Esophagus squamous epithelium (tissue), 4 donors: Measurements from ENCODE around the gene ZNF777.

ENCODE experiments used
- CTCF ChIP-seq, 6 experiments: fragments of 450-650 bp in 4 of 6; fragments of 200-600 bp in 2 of 6; sonication (generic) in 2 of 6; IDR thresholded peaks; one replicate each; pipeline ENCODE4 v1.5.1; 2016 to 2019; ENCODE audit warnings: antibody characterized with exemption in 6 of 6, mild to moderate bottlenecking in 4 of 6, moderate library complexity in 4 of 6
- POLR2A ChIP-seq, 4 donors: fragments of 450-650 bp; IDR thresholded peaks; one replicate each; pipeline ENCODE4 v1.6.1; 2017; ENCODE audit warnings: antibody characterized with exemption in 4 of 4, mild to moderate bottlenecking in 4 of 4, moderate library complexity in 3 of 4

- TF ChIP-seq CTCF (IDR thresholded peaks at IDR 0.05) (no peak), POLR2A (IDR thresholded peaks at IDR 0.05) (no peak)
Observed at GRCh38 chr7:149443523-149443922, 17.3 kb downstream of the ZNF777 start.
